ENCODE data around the gene ALS2.

ALS2 gene

GRCh38 chr2:201759567-201759966 lies 21.2 kb downstream of the ALS2 start:
- no peaks in the 10 kb centered on the region for H3K27me3 ChIP-seq (ENCODE audit: control insufficient read depth, insufficient read depth, low read length)
- H2AFZ ChIP-seq, result no peak overlapping the region
- H3K27ac ChIP-seq, result no peak overlapping the region
- H3K9me3 ChIP-seq (ENCODE audit: control insufficient read depth, low read length), result no peaks in the 10 kb centered on the region
- H3K36me3 ChIP-seq (ENCODE audit: control insufficient read depth, insufficient read depth, low read length), result no peaks in the 10 kb centered on the region
- no peaks in the 10 kb centered on the region for H3K4me1 ChIP-seq
- H3K4me3 ChIP-seq (ENCODE audit: low read depth, low read length), result no peak overlapping the region
- no peaks in the 10 kb centered on the region for H3K79me2 ChIP-seq
- H3K9ac ChIP-seq, result no peak overlapping the region
- no peak overlapping the region for H3K4me2 ChIP-seq (ENCODE audit: low read length)
- no peak for TF ChIP-seq CTCF (IDR thresholded peaks at IDR 0.05)

- Histone ChIP-seq H3K79me2 (no peaks in the 10 kb centered on the region), H3K4me3 (ENCODE audit: low read depth, low read length) (no peak overlapping the region), H2AFZ (no peak overlapping the region), H3K27ac (no peak overlapping the region), H3K4me2 (ENCODE audit: low read length) (no peak overlapping the region), H3K4me1 (no peaks in the 10 kb centered on the region), H3K27me3 (ENCODE audit: control insufficient read depth, insufficient read depth, low read length) (no peaks in the 10 kb centered on the region), H3K9ac (no peak overlapping the region), H3K36me3 (ENCODE audit: control insufficient read depth, insufficient read depth, low read length) (no peaks in the 10 kb centered on the region), H3K9me3 (ENCODE audit: control insufficient read depth, low read length) (no peaks in the 10 kb centered on the region)
- no peak for TF ChIP-seq CTCF (IDR thresholded peaks at IDR 0.05)
Measured at GRCh38 chr2:201758873-201759272, 21.9 kb downstream of the ALS2 start.

GRCh38 chr2:201758234-201758633 lies 22.5 kb downstream of the ALS2 start:
- no peaks in the 10 kb centered on the region for H3K79me2 ChIP-seq
- H3K4me2 ChIP-seq (ENCODE audit: low read length), result no peak overlapping the region
- H3K4me1 ChIP-seq, result no peaks in the 10 kb centered on the region
- no peaks in the 10 kb centered on the region for H3K36me3 ChIP-seq (ENCODE audit: control insufficient read depth, insufficient read depth, low read length)
- H3K27me3 ChIP-seq (ENCODE audit: control insufficient read depth, insufficient read depth, low read length), result no peaks in the 10 kb centered on the region
- H2AFZ ChIP-seq, result no peak overlapping the region
- no peak overlapping the region for H3K9ac ChIP-seq
- TF ChIP-seq CTCF (IDR thresholded peaks at IDR 0.05), result no peak
- H3K4me3 ChIP-seq (ENCODE audit: low read depth, low read length), result no peak overlapping the region
- no peak overlapping the region for H3K27ac ChIP-seq
- H3K9me3 ChIP-seq (ENCODE audit: control insufficient read depth, low read length), result no peaks in the 10 kb centered on the region

GRCh38 chr2:201754717-201755415 lies 25.9 kb downstream of the ALS2 start:
- no peaks in the 10 kb centered on the region for H3K36me3 ChIP-seq (ENCODE audit: control insufficient read depth, insufficient read depth, low read length)
- H3K9ac ChIP-seq, result no peak overlapping the region
- no peaks in the 10 kb centered on the region for H3K4me1 ChIP-seq
- H3K4me3 ChIP-seq (ENCODE audit: low read depth, low read length), result no peak overlapping the region
- no peaks in the 10 kb centered on the region for H3K9me3 ChIP-seq (ENCODE audit: control insufficient read depth, low read length)
- no peak for TF ChIP-seq CTCF (IDR thresholded peaks at IDR 0.05)
- no peaks in the 10 kb centered on the region for H3K79me2 ChIP-seq
- H3K4me2 ChIP-seq (ENCODE audit: low read length), result no peak overlapping the region
- H3K27ac ChIP-seq, result no peak overlapping the region
- H3K27me3 ChIP-seq (ENCODE audit: control insufficient read depth, insufficient read depth, low read length), result no peaks in the 10 kb centered on the region
- no peak overlapping the region for H2AFZ ChIP-seq

- Histone ChIP-seq H3K9ac (no peak overlapping the region), H3K36me3 (ENCODE audit: control insufficient read depth, insufficient read depth, low read length) (no peaks in the 10 kb centered on the region), H3K27ac (no peak overlapping the region), H3K9me3 (ENCODE audit: control insufficient read depth, low read length) (no peaks in the 10 kb centered on the region), H3K27me3 (ENCODE audit: control insufficient read depth, insufficient read depth, low read length) (no peaks in the 10 kb centered on the region), H3K4me3 (ENCODE audit: low read depth, low read length) (no peak overlapping the region), H2AFZ (no peak overlapping the region), H3K4me2 (ENCODE audit: low read length) (no peak overlapping the region), H3K79me2 (no peaks in the 10 kb centered on the region), H3K4me1 (no peaks in the 10 kb centered on the region)
- TF ChIP-seq CTCF (IDR thresholded peaks at IDR 0.05), result no peak
Measured at GRCh38 chr2:201751566-201751965, 29.2 kb downstream of the ALS2 start.
